SK-N-SH treated with all-trans-retinoic acid at 6 μM for 48 hours (cell line): ENCODE results near the gene MKRN2.

Experiments
- ATAC-seq: fragments of 200-7000 bp; cut with Tn5 transposase; 3 replicates; pipeline ENCODE4 v1.9.1; 2020; ENCODE audit warnings: mild to moderate bottlenecking, moderate library complexity
- ARNTL ChIP-seq: fragments of 450-650 bp; formaldehyde crosslinking; IDR thresholded peaks from 2 replicates; pipeline ENCODE4 v1.5.0; 2020; ENCODE audit warnings: low read depth, mild to moderate bottlenecking, moderate library complexity, borderline replicate concordance
- BACH2 ChIP-seq: fragments of 250-450 bp; sonication (Bioruptor Pico); IDR thresholded peaks from 2 replicates; pipeline ENCODE4 v1.9.0; 2021; ENCODE audit warnings: mild to moderate bottlenecking, borderline replicate concordance
- CREB5 ChIP-seq: fragments of 250-450 bp; sonication (Bioruptor Pico); IDR thresholded peaks from 2 replicates; pipeline ENCODE4 v1.5.1; 2020; ENCODE audit warnings: low read depth, mild to moderate bottlenecking, moderate library complexity
- CSDC2 ChIP-seq: fragments of 250-450 bp; sonication (Bioruptor Pico); IDR thresholded peaks from 2 replicates; pipeline ENCODE4 v1.5.0; 2020; ENCODE audit warnings: mild to moderate bottlenecking, moderate library complexity
- CSRNP3 ChIP-seq: fragments of 250-450 bp; sonication (Bioruptor Pico); IDR thresholded peaks from 2 replicates; pipeline ENCODE4 v1.5.1; 2021; ENCODE audit warnings: mild to moderate bottlenecking, moderate library complexity
- ESRRG ChIP-seq: fragments of 250-450 bp; sonication (Bioruptor Pico); IDR thresholded peaks from 2 replicates; pipeline ENCODE4 v1.6.1; 2021; ENCODE audit warnings: mild to moderate bottlenecking
- GLIS3 ChIP-seq: fragments of 250-450 bp; sonication (Bioruptor Pico); IDR thresholded peaks from 2 replicates; pipeline ENCODE4 v1.5.0; 2020; ENCODE audit warnings: mild to moderate bottlenecking, moderate library complexity
- ISL1 ChIP-seq: fragments of 250-450 bp; sonication (Bioruptor Pico); IDR thresholded peaks from 2 replicates; pipeline ENCODE4 v2.1.2; 2022; ENCODE audit warnings: mild to moderate bottlenecking, moderate library complexity
- OSR1 ChIP-seq: fragments of 250-450 bp; sonication (Bioruptor Pico); IDR thresholded peaks from 2 replicates; pipeline ENCODE4 v1.8.0; 2022; ENCODE audit warnings: moderate library complexity, mild to moderate bottlenecking, inconsistent platforms
- PATZ1 ChIP-seq: fragments of 250-450 bp; sonication (Bioruptor Pico); IDR thresholded peaks from 2 replicates; pipeline ENCODE4 v1.8.0; 2020; ENCODE audit warnings: mild to moderate bottlenecking, moderate library complexity, borderline replicate concordance
- POU6F1 ChIP-seq: fragments of 250-450 bp; sonication (Bioruptor Pico); IDR thresholded peaks from 2 replicates; pipeline ENCODE4 v1.8.0; 2021; ENCODE audit warnings: low read depth, mild to moderate bottlenecking, moderate library complexity, borderline replicate concordance
- PPARA ChIP-seq: fragments of 250-450 bp; sonication (Bioruptor Pico); IDR thresholded peaks from 2 replicates; pipeline ENCODE4 v1.5.0; 2020; ENCODE audit warnings: mild to moderate bottlenecking, borderline replicate concordance
- RARB ChIP-seq: fragments of 250-450 bp; sonication (Bioruptor Pico); IDR thresholded peaks from 2 replicates; pipeline ENCODE4 v1.8.0; 2021; ENCODE audit warnings: mild to moderate bottlenecking, moderate library complexity
- TCF4 ChIP-seq: fragments of 250-450 bp; sonication (Bioruptor Pico); IDR thresholded peaks from 2 replicates; pipeline ENCODE4 v1.8.0; 2021; ENCODE audit warnings: mild to moderate bottlenecking, moderate library complexity, borderline replicate concordance
- TOX ChIP-seq: fragments of 250-450 bp; sonication (Bioruptor Pico); IDR thresholded peaks from 2 replicates; pipeline ENCODE4 v1.8.0; 2021; ENCODE audit warnings: mild to moderate bottlenecking, moderate library complexity, borderline replicate concordance
- TSHZ2 ChIP-seq: fragments of 250-450 bp; sonication (Bioruptor Pico); IDR thresholded peaks from 2 replicates; pipeline ENCODE4 v1.5.0; 2020; ENCODE audit warnings: mild to moderate bottlenecking, moderate library complexity
- ZC3H10 ChIP-seq: fragments of 250-450 bp; sonication (Bioruptor Pico); IDR thresholded peaks from 2 replicates; pipeline ENCODE4 v1.5.1; 2021; ENCODE audit warnings: mild to moderate bottlenecking, moderate library complexity
- ZFP3 ChIP-seq: fragments of 250-450 bp; sonication (Bioruptor Pico); IDR thresholded peaks from 2 replicates; pipeline ENCODE4 v1.5.0; 2020; ENCODE audit warnings: mild to moderate bottlenecking, moderate library complexity
- ZFP30 ChIP-seq: fragments of 450-650 bp; formaldehyde crosslinking; IDR thresholded peaks from 2 replicates; pipeline ENCODE4 v1.5.0; 2022; ENCODE audit warnings: mild to moderate bottlenecking, moderate library complexity
- ZNF70 ChIP-seq: fragments of 450-650 bp; formaldehyde crosslinking; IDR thresholded peaks from 2 replicates; pipeline ENCODE4 v1.5.0; 2020; ENCODE audit warnings: mild to moderate bottlenecking, moderate library complexity

The MKRN2 gene

GRCh38 chr3:12556690-12557472 is at the start of gene MKRN2:
TSS of gene MKRN2 (plus strand) at chr3:12557087. CDS start at chr3:12557151, 64 bp downstream.
- peak; percentile 96 for ATAC-seq

GRCh38 chr3:12507591-12508281 is 49.2 kb upstream of the MKRN2 start:
- TF ChIP-seq ZFP30 (CRISPR knock-in tag) (no peak), BACH2 (CRISPR knock-in tag) (no peak), RARB (no peak), CSRNP3 (no peak), CREB5 (CRISPR knock-in tag) (no peak), TOX (CRISPR knock-in tag) (no peak), GLIS3 (no peak), TCF4 (CRISPR knock-in tag) (no peak), ZFP3 (CRISPR knock-in tag) (no peak), OSR1 (CRISPR knock-in tag) (no peak), PPARA (CRISPR knock-in tag) (no peak), ISL1 (CRISPR knock-in tag) (no peak), TSHZ2 (CRISPR knock-in tag) (no peak), ZNF70 (CRISPR knock-in tag) (no peak), ESRRG (no peak), ZC3H10 (no peak), ARNTL (no peak), CSDC2 (CRISPR knock-in tag) (no peak), POU6F1 (CRISPR knock-in tag) (no peak), PATZ1 (no peak)
- peak; percentile 73 for ATAC-seq

More at GRCh38 chr3:12556690-12557472, at the start of gene MKRN2:
- peak; percentile 81 for TF ChIP-seq ZFP3 (CRISPR knock-in tag)
- TF ChIP-seq BACH2 (CRISPR knock-in tag) = no peak
- TF ChIP-seq ISL1 (CRISPR knock-in tag) = 0 out of 2 replicates have a peak, but pooled peaks have one; percentile 8

GRCh38 chr3:12508291-12508700 is 48.6 kb upstream of the MKRN2 start:
- ATAC-seq = peak; percentile 91
- no peak for TF ChIP-seq ZFP30 (CRISPR knock-in tag)
- no peak for TF ChIP-seq ESRRG
- TF ChIP-seq ARNTL = no peak
- no peak for TF ChIP-seq PATZ1
